ENCODE data around the gene CPSF7.

CPSF7 gene

GRCh38 chr11:61362542-61362875 lies 67.3 kb downstream of the CPSF7 start:
- peaks cover 30% of the 10 kb centered on the region for H3K4me1 ChIP-seq (ENCODE audit: control insufficient read depth, insufficient read depth, low read length)
- H3K4me3 ChIP-seq (ENCODE audit: low read length), result peak overlapping the region; percentile 87
- peak overlapping the region; percentile 89 for H3K4me2 ChIP-seq (ENCODE audit: low read length)
- H3K36me3 ChIP-seq (ENCODE audit: insufficient read depth, low read length), result peaks cover 30% of the 10 kb centered on the region
- peak overlapping the region; percentile 94 for H3K9ac ChIP-seq (ENCODE audit: low read depth, low read length)
- H3K27me3 ChIP-seq (ENCODE audit: control insufficient read depth, insufficient read depth, low read length), result no peaks in the 10 kb centered on the region
- no peaks in the 10 kb centered on the region for H3K9me3 ChIP-seq (replicated peaks; ENCODE audit: low read length)

GRCh38 chr11:61361741-61362541 lies 67.8 kb downstream of the CPSF7 start, which contains the start of the genes CYB561A3 and TMEM138:
CYB561A3 (minus strand) TSS chr11:61361882; CDS start chr11:61356713, 5,169 bp downstream.
TMEM138 (plus strand) TSS chr11:61362374; CDS start chr11:61364391, 2,017 bp downstream.
- no peaks in the 10 kb centered on the region for H3K27me3 ChIP-seq (ENCODE audit: control insufficient read depth, insufficient read depth, low read length)
- H3K36me3 ChIP-seq (ENCODE audit: insufficient read depth, low read length), result peaks cover 25% of the 10 kb centered on the region
- peaks cover 29% of the 10 kb centered on the region for H3K4me1 ChIP-seq (ENCODE audit: control insufficient read depth, insufficient read depth, low read length)
- peak within 1 kb of the TSS; percentile 87 for H3K4me3 ChIP-seq (ENCODE audit: low read length)
- H3K9ac ChIP-seq (ENCODE audit: low read depth, low read length), result peak within 1 kb of the TSS; percentile 94
- peak within 1 kb of the TSS; percentile 89 for H3K4me2 ChIP-seq (ENCODE audit: low read length)
- H3K9me3 ChIP-seq (replicated peaks; ENCODE audit: low read length), result no peaks in the 10 kb centered on the region

DNA sequence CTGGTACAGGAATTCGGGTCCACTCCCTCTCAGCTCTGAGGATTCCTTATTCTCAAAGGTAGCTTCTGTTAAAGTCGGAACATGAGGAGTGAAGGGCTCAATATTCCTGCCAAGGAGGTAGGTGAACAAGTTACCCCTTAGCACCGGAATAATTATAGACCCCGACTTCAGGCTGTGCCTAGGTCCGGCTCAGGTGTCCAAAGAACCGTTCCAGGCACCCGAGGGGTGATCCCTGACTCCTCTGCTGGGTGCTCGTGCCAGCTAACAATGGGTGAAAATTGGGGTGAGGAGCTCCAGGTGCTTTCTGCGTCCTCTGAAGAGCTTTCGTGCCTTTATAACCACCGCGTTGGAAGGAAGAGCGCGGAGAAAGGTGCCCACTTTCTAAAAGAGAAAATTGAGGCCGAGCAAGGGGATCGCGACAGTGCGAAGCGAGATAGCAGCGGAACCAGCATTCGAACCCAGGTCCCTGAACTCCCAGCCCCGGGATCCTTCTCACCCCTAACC lies 68.5 kb downstream of the CPSF7 start:
- Histone ChIP-seq H3K4me1 (ENCODE audit: control insufficient read depth, insufficient read depth, low read length) (peaks cover 22% of the 10 kb centered on the region), H3K4me3 (ENCODE audit: low read length) (peak overlapping the region; percentile 87), H3K9me3 (replicated peaks; ENCODE audit: low read length) (no peaks in the 10 kb centered on the region), H3K4me2 (ENCODE audit: low read length) (peak overlapping the region; percentile 89), H3K36me3 (ENCODE audit: insufficient read depth, low read length) (peaks cover 20% of the 10 kb centered on the region), H3K9ac (ENCODE audit: low read depth, low read length) (peak overlapping the region; percentile 94), H3K27me3 (ENCODE audit: control insufficient read depth, insufficient read depth, low read length) (no peaks in the 10 kb centered on the region)

- Histone ChIP-seq H3K9ac (ENCODE audit: low read depth, low read length) (no peak overlapping the region), H3K4me1 (ENCODE audit: control insufficient read depth, insufficient read depth, low read length) (peaks cover 15% of the 10 kb centered on the region), H3K4me2 (ENCODE audit: low read length) (no peak overlapping the region), H3K9me3 (replicated peaks; ENCODE audit: low read length) (no peaks in the 10 kb centered on the region), H3K27me3 (ENCODE audit: control insufficient read depth, insufficient read depth, low read length) (no peaks in the 10 kb centered on the region), H3K36me3 (ENCODE audit: insufficient read depth, low read length) (peaks cover 12% of the 10 kb centered on the region), H3K4me3 (ENCODE audit: low read length) (no peak overlapping the region)
Observed at GRCh38 chr11:61359516-61359915, 70.3 kb downstream of the CPSF7 start.

GRCh38 chr11:61358566-61358965 lies 71.2 kb downstream of the CPSF7 start:
- H3K4me3 ChIP-seq (ENCODE audit: low read length), result no peak overlapping the region

GRCh38 chr11:61357894-61358239 lies 71.9 kb downstream of the CPSF7 start:
- H3K9ac ChIP-seq (ENCODE audit: low read depth, low read length), result no peak overlapping the region
- no peak overlapping the region for H3K4me3 ChIP-seq (ENCODE audit: low read length)
- H3K36me3 ChIP-seq (ENCODE audit: insufficient read depth, low read length), result peaks cover 14% of the 10 kb centered on the region
- no peak overlapping the region for H3K4me2 ChIP-seq (ENCODE audit: low read length)
- H3K27me3 ChIP-seq (ENCODE audit: control insufficient read depth, insufficient read depth, low read length), result no peaks in the 10 kb centered on the region
- peaks cover 6% of the 10 kb centered on the region for H3K4me1 ChIP-seq (ENCODE audit: control insufficient read depth, insufficient read depth, low read length)
- no peaks in the 10 kb centered on the region for H3K9me3 ChIP-seq (replicated peaks; ENCODE audit: low read length)

More at GRCh38 chr11:61358566-61358965, 71.2 kb downstream of the CPSF7 start:
- H3K36me3 ChIP-seq (ENCODE audit: insufficient read depth, low read length), result peaks cover 8% of the 10 kb centered on the region
- H3K9ac ChIP-seq (ENCODE audit: low read depth, low read length), result no peak overlapping the region
- no peaks in the 10 kb centered on the region for H3K27me3 ChIP-seq (ENCODE audit: control insufficient read depth, insufficient read depth, low read length)
- no peaks in the 10 kb centered on the region for H3K9me3 ChIP-seq (replicated peaks; ENCODE audit: low read length)
- H3K4me2 ChIP-seq (ENCODE audit: low read length), result no peak overlapping the region
- peaks cover 12% of the 10 kb centered on the region for H3K4me1 ChIP-seq (ENCODE audit: control insufficient read depth, insufficient read depth, low read length)

DNA sequence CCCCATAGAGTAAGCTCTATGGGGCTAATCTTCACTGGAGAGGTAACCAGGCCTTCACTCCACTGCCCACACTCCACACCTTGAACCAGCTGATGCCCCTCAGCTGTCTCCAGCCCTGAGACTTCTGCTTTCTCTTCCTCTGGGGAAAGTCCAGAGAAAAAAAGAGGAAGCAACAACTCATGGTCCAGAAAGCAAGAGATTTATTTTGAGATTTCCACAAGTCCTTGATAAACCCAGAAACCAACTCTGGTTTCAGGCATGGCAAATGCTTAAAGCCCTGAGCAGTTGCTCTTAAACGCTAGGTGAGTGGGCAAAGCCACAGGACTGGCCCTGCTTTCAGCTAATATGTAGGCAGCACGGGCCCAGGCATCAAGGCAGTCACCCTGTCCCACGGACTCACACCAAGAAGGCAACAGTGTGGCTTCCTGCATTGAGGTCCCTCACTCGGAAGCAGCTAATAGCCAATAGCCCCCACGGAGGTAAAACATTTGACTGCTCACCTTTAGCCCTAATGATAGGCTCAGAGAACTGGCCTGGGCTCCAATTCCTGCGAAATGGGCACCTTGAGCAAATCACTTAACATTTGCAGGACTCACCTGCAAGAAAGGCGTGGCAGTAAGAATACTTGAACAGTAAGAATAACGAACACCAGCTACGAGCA lies 72.4 kb downstream of the CPSF7 start:
- Histone ChIP-seq H3K4me3 (ENCODE audit: low read length) (no peak overlapping the region), H3K4me1 (ENCODE audit: control insufficient read depth, insufficient read depth, low read length) (peaks cover 6% of the 10 kb centered on the region), H3K9me3 (replicated peaks; ENCODE audit: low read length) (no peaks in the 10 kb centered on the region), H3K9ac (ENCODE audit: low read depth, low read length) (no peak overlapping the region), H3K27me3 (ENCODE audit: control insufficient read depth, insufficient read depth, low read length) (no peaks in the 10 kb centered on the region), H3K4me2 (ENCODE audit: low read length) (no peak overlapping the region), H3K36me3 (ENCODE audit: insufficient read depth, low read length) (peaks cover 19% of the 10 kb centered on the region)

- H3K9me3 ChIP-seq (replicated peaks; ENCODE audit: low read length), result no peaks in the 10 kb centered on the region
- no peak overlapping the region for H3K4me2 ChIP-seq (ENCODE audit: low read length)
- H3K36me3 ChIP-seq (ENCODE audit: insufficient read depth, low read length), result peaks cover 20% of the 10 kb centered on the region
- H3K27me3 ChIP-seq (ENCODE audit: control insufficient read depth, insufficient read depth, low read length), result no peaks in the 10 kb centered on the region
- H3K9ac ChIP-seq (ENCODE audit: low read depth, low read length), result no peak overlapping the region
- no peak overlapping the region for H3K4me3 ChIP-seq (ENCODE audit: low read length)
- H3K4me1 ChIP-seq (ENCODE audit: control insufficient read depth, insufficient read depth, low read length), result peaks cover 6% of the 10 kb centered on the region
Observed at GRCh38 chr11:61356706-61357105, 73.1 kb downstream of the CPSF7 start.

GRCh38 chr11:61354208-61354607 lies 75.6 kb downstream of the CPSF7 start:
- no peak overlapping the region for H3K9ac ChIP-seq (ENCODE audit: low read depth, low read length)
- peaks cover 38% of the 10 kb centered on the region for H3K36me3 ChIP-seq (ENCODE audit: insufficient read depth, low read length)
- H3K4me1 ChIP-seq (ENCODE audit: control insufficient read depth, insufficient read depth, low read length), result no peaks in the 10 kb centered on the region
- no peaks in the 10 kb centered on the region for H3K9me3 ChIP-seq (replicated peaks; ENCODE audit: low read length)
- no peak overlapping the region for H3K4me3 ChIP-seq (ENCODE audit: low read length)
- H3K4me2 ChIP-seq (ENCODE audit: low read length), result no peak overlapping the region
- H3K27me3 ChIP-seq (ENCODE audit: control insufficient read depth, insufficient read depth, low read length), result no peaks in the 10 kb centered on the region

GRCh38 chr11:61353131-61354067 lies 76.4 kb downstream of the CPSF7 start:
- H3K4me2 ChIP-seq (ENCODE audit: low read length), result no peak overlapping the region
- no peaks in the 10 kb centered on the region for H3K9me3 ChIP-seq (replicated peaks; ENCODE audit: low read length)
- H3K4me1 ChIP-seq (ENCODE audit: control insufficient read depth, insufficient read depth, low read length), result no peaks in the 10 kb centered on the region
- no peaks in the 10 kb centered on the region for H3K27me3 ChIP-seq (ENCODE audit: control insufficient read depth, insufficient read depth, low read length)
- H3K4me3 ChIP-seq (ENCODE audit: low read length), result no peak overlapping the region
- peaks cover 46% of the 10 kb centered on the region for H3K36me3 ChIP-seq (ENCODE audit: insufficient read depth, low read length)
- no peak overlapping the region for H3K9ac ChIP-seq (ENCODE audit: low read depth, low read length)
